Stimulated activated CD4-positive, alpha-beta T cell treated with anti-CD3 and anti-CD28 coated beads, Interleukin-15, amount 100 ng/mL, for 1 hour (primary cell): ENCODE results near the gene MLEC.

Source experiments
- DNase-seq, 2 donors: peaks; one replicate each; pipeline ENCODE4 v3.0.0-alpha.2; 2020; ENCODE audit warnings: low read depth in 1 of 2, low spot score in 1 of 2

MLEC gene

GRCh38 chr12:120686690-120687577, at the start of gene MLEC:
MLEC (plus strand) TSS chr12:120687149; CDS start chr12:120687297, 148 bp downstream.
- DNase-seq, result peak; percentile 99

GRCh38 chr12:120639771-120640721, 46.9 kb upstream of the MLEC start, which contains the start of gene CABP1:
CABP1 (plus strand) TSS chr12:120640626; CDS start chr12:120640686, 60 bp downstream.
- DNase-seq, result peak; percentile 31 to 71

GRCh38 chr12:120640861-120641833, 45.8 kb upstream of the MLEC start:
- DNase-seq, result peak in 1 of 2 donors; percentile 30

- DNase-seq, result no peak
These were observed 44.8 kb upstream of the MLEC start for GRCh38 chr12:120642121-120642520.

DNA sequence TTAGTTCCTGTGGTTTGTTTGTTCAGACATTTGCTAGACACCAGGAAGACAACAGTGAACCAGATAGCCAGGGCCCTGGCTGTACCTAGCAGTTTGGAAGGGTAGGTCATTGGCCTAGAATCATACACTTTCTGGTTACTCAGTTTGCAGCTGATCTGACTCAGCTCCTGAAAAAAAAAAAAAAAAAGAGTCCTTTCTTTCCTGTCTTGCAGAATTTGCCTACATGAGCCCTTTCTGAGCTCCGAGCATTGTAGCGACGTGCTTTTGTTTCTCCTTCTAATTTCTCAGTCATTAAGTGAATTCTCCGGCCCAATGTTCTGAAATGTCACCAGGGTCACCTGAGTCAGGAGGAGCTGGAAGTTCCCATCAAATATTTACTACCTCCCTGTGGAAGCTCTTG, 44.1 kb upstream of the MLEC start:
- no peak for DNase-seq

DNA sequence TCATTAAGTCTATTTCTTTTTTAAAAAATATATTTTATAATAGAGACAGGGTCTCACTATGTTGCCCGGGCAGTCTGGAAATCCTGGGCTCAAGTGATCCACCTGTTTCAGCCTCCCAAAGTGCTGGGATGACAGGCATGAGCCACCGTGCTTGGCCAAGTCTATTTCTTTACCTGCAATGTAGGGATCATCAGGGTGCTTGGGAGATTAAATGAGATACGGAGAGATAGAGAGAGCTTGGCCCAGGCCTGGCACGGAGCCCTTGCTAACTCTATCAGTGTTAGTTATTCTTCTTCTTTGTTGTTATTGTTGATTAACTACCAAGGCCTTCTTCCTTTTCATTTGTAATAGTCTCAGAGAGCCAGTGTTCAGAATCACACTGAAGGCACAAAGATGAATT, 43.4 kb upstream of the MLEC start:
- no peak for DNase-seq

DNA sequence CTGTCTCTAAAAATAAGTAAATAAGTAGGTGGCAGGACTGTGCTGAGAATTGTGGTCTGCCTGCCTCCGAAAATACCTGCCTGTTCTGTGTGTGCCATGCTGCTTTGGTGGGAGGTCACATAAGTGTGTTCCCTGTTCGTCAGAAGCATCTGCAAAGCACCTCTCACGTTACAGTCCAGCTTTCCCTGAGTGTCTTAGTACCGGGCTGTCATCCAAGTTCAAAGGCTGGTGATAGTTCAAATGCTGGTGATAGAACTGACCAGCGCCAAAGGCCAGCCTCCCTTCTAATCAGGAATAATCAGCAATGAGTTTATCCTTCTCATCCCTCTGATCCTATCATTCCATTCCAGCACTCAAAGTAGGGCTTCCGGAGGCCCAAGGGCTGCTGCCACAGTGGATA, 40.9 kb upstream of the MLEC start:
- DNase-seq, result no peak

GRCh38 chr12:120647375-120647755, 39.6 kb upstream of the MLEC start:
- no peak for DNase-seq

- no peak for DNase-seq
These were observed 37.3 kb upstream of the MLEC start for GRCh38 chr12:120649442-120650232.

- no peak for DNase-seq
These were observed 36.7 kb upstream of the MLEC start for GRCh38 chr12:120650233-120650690.

DNA sequence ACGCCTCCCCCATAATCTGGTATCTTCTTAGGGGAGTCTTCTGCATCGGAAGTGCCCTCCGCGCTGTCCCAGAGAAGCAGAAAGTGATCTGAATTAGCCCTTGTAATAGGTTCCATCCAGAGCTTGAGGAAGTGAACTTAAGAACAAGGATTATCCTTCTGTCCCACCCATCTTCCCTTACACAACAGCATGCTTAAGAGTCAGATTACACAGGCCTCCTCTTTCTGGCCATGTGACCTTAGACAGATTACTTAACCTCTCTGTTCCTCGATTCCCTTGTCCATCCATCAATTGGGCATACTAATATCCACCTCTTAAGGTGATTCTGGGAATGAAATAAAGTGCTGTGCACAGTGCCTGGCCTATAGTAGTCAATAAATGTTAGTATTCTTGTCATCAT, 35.1 kb upstream of the MLEC start:
- no peak for DNase-seq

- DNase-seq, result no peak
These were observed 34.1 kb upstream of the MLEC start for GRCh38 chr12:120652656-120653435.

DNA sequence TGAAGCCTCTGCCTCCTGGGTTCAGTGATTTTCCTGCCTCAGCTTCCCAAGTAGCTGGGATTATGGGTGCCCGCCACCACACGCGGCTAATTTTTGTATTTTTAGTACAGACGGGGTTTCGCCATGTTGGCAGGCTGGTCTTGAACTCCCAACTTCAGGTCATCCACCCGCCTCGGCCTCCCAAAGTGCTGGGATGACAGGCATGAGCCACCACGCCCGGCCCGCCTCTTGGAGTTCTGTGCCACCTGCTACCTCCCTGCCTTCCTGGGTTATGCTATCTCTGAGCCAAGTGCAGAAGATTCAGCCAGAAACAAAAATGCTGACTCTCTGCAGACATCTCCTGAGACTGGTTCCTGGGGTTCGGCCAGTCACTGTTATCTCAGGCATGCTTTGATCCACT, 33.3 kb upstream of the MLEC start:
- DNase-seq, result no peak

- DNase-seq, result no peak
These were observed 32.3 kb upstream of the MLEC start for GRCh38 chr12:120654656-120655055.

GRCh38 chr12:120656008-120656407, 30.9 kb upstream of the MLEC start:
- DNase-seq, result no peak

- DNase-seq, result no peak
These were observed 28.4 kb upstream of the MLEC start for GRCh38 chr12:120658286-120659150.

DNA sequence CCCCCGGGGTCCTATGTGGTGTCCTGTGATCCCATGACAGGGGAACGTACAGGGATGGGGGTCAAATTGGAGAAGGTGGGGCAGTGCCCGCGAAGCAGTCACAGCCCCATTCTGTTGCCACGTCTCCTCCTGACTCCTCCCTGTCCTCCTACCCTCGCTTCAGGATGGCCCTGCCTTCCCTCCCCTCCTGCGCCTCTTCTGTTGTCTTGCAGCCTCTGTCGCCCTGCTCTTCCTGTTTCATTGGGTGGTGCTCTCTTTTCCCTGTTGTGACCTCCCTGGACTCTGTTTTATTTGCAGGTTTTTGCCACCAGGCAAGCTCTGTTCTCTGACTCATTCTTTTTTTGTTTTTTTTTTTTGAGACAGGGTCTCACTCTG, 27.8 kb upstream of the MLEC start:
- no peak for DNase-seq

DNA sequence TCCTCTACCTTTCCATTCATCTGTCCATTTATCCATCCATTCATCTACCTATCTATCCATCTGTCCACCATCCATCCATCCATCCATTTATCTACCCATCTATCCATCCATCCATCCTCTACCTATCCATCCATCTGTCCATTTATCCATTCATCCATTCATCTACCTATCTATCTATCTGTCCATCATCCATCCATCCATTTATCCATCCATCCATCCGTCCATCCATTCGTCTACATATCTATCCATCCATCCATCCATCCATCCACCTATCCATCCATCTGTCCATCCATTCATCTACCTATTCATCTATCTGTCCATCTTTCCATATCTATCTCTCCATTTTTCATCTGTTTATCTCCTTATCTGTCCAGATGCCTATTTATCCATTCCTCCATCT, 25.5 kb upstream of the MLEC start:
- DNase-seq, result no peak
